GM12878 (cell line): Measurements from ENCODE around the gene DMPK. TPM values are rescaled to one million over a fixed set of nuclear protein-coding genes. Genes with fewer than 3 reads are reported as not detected.

Source experiments
- ETV6 ChIP-seq, 2 experiments: fragments of 450-650 bp in 1 of 2; IDR thresholded peaks in 1 of 2; conservative IDR thresholded peaks in 1 of 2; 2 replicates each; pipeline ENCODE4 v1.6.1; 2014; ENCODE audit warnings: antibody characterized with exemption in 1 of 2, borderline replicate concordance in 1 of 2, low read depth in 1 of 2, mild to moderate bottlenecking in 1 of 2, moderate library complexity in 1 of 2
- FOXK2 ChIP-seq: fragments of 450-650 bp; IDR thresholded peaks from 2 replicates; pipeline ENCODE4 v1.6.1; 2017; ENCODE audit warnings: mild to moderate bottlenecking, moderate library complexity
- GATAD2B ChIP-seq: fragments of 450-650 bp; conservative IDR thresholded peaks from 2 replicates; pipeline ENCODE4 v1.6.1; 2017; ENCODE audit warnings: low read depth, mild to moderate bottlenecking, moderate library complexity
- HCFC1 ChIP-seq: fragments of 150-350 bp; IDR thresholded peaks from 2 replicates; pipeline ENCODE4 v1.6.1; 2014; ENCODE audit warnings: low read length
- HDGF ChIP-seq: fragments of 450-650 bp; IDR thresholded peaks from 2 replicates; pipeline ENCODE4 v1.6.1; 2016; ENCODE audit warnings: antibody characterized with exemption
- IKZF2 ChIP-seq, 2 experiments: fragments of 450-650 bp; IDR thresholded peaks; 2 replicates each; pipeline ENCODE4 v1.6.1; 2017; ENCODE audit warnings: mild to moderate bottlenecking in 2 of 2, moderate library complexity in 2 of 2
- NR2F1 ChIP-seq: fragments of 450-650 bp; conservative IDR thresholded peaks from 2 replicates; pipeline ENCODE4 v1.6.1; 2017; ENCODE audit warnings: mild to moderate bottlenecking
- POLR2AphosphoS5 ChIP-seq: IDR thresholded peaks from 2 replicates; pipeline ENCODE4 v1.6.1; 2011; ENCODE audit warnings: mild to moderate bottlenecking, low read length, inconsistent platforms
- POU2F2 ChIP-seq: IDR thresholded peaks from 3 replicates; pipeline ENCODE4 v1.6.1; 2011; ENCODE audit warnings: low read depth, mild to moderate bottlenecking, low read length, borderline replicate concordance
- RAD21 ChIP-seq: IDR thresholded peaks from 2 replicates; pipeline ENCODE4 v1.6.1; 2011; ENCODE audit warnings: mild to moderate bottlenecking, low read depth, low read length, moderate library complexity; ENCODE audit not compliant: insufficient read depth
- RB1 ChIP-seq: fragments of 450-650 bp; formaldehyde crosslinking; IDR thresholded peaks from 2 replicates; pipeline ENCODE4 v1.6.1; 2017; ENCODE audit warnings: mild to moderate bottlenecking, borderline replicate concordance
- SIN3A ChIP-seq: IDR thresholded peaks from 2 replicates; pipeline ENCODE4 v1.6.1; 2012; ENCODE audit warnings: low read depth, low read length, improper control_type of control experiment
- SP1 ChIP-seq: IDR thresholded peaks from one replicate; pipeline ENCODE4 v1.6.1; 2011; ENCODE audit warnings: low read depth, low read length
- TCF12 ChIP-seq: IDR thresholded peaks from 2 replicates; pipeline ENCODE4 v1.6.1; 2011; ENCODE audit warnings: low read depth, mild to moderate bottlenecking, low read length
- polyA plus RNA-seq, 11 experiments: library from polyadenylated mRNA; depleted of rRNA in 4 of 11; unstranded in 6 of 11; stranded (reverse) in 5 of 11; fragments of >200 nt; fragmentation: Nextera tagmentation in 4 of 11; fragmentation: Illumina TruSeq in 1 of 11; extraction: Ambion mirVana in 4 of 11; extraction: Trizol in 1 of 11; gene quantifications; 1 replicate in 1 of 11; 2 replicates in 10 of 11; pipeline versions ENCODE4 v1.2.1 to v1.2.3, GENCODE V29; 2011 to 2016; ENCODE audit warnings: inconsistent platforms in 2 of 11, missing spikeins in 2 of 11, low read depth in 1 of 11
- total RNA-seq, 4 experiments: library from RNA; depleted of rRNA in 3 of 4; stranded (reverse); fragments of >200 nt in 3 of 4; fragmentation: Illumina TruSeq in 1 of 4; extraction: Trizol in 1 of 4; gene quantifications; 2 replicates each; pipeline versions ENCODE4 v1.2.1 to v1.2.3, GENCODE V29; 2013 to 2021
- TF ChIP-seq, protein P1 (sequence below): fragments of 450-650 bp; IDR thresholded peaks from 2 replicates; pipeline ENCODE4 v1.6.1; 2016; ENCODE audit warnings: mild to moderate bottlenecking
- TF ChIP-seq, protein P2 (sequence below): fragments of 450-650 bp; IDR thresholded peaks from 2 replicates; pipeline ENCODE4 v1.6.1; 2016; ENCODE audit warnings: mild to moderate bottlenecking
- TF ChIP-seq, protein P3 (sequence below): IDR thresholded peaks from 2 replicates; pipeline ENCODE4 v1.6.1; 2012; ENCODE audit warnings: low read depth, low read length, improper control_type of control experiment
- TF ChIP-seq, protein P4 (sequence below): fragments of 450-650 bp; IDR thresholded peaks from 2 replicates; pipeline ENCODE4 v1.6.1; 2014; ENCODE audit warnings: mild to moderate bottlenecking
- TF ChIP-seq, protein P5 (sequence below), 3 experiments: IDR thresholded peaks in 2 of 3; conservative IDR thresholded peaks in 1 of 3; 2 replicates each; pipeline ENCODE4 v1.5.1; 2011; ENCODE audit warnings: low read depth in 3 of 3, low read length in 3 of 3, mild to moderate bottlenecking in 3 of 3, control low read depth in 2 of 3, moderate library complexity in 2 of 3, inconsistent platforms in 1 of 3, mixed read lengths in 1 of 3; ENCODE audit not compliant: control insufficient read depth in 2 of 3, insufficient read depth in 1 of 3; ENCODE audit errors: extremely low read depth in 1 of 3
- TF ChIP-seq, protein P6 (sequence below): IDR thresholded peaks from 2 replicates; pipeline ENCODE4 v1.6.1; 2011; ENCODE audit warnings: mild to moderate bottlenecking, low read depth, low read length, moderate library complexity; ENCODE audit not compliant: insufficient replicate concordance

The DMPK gene
- total and polyA plus RNA-seq, 10 of the 15 experiments (the other 5 are each of a cell fraction or from before 2014, with no cell fraction given), result 0.60 to 33.6 (median 5.2) TPM

DNA sequence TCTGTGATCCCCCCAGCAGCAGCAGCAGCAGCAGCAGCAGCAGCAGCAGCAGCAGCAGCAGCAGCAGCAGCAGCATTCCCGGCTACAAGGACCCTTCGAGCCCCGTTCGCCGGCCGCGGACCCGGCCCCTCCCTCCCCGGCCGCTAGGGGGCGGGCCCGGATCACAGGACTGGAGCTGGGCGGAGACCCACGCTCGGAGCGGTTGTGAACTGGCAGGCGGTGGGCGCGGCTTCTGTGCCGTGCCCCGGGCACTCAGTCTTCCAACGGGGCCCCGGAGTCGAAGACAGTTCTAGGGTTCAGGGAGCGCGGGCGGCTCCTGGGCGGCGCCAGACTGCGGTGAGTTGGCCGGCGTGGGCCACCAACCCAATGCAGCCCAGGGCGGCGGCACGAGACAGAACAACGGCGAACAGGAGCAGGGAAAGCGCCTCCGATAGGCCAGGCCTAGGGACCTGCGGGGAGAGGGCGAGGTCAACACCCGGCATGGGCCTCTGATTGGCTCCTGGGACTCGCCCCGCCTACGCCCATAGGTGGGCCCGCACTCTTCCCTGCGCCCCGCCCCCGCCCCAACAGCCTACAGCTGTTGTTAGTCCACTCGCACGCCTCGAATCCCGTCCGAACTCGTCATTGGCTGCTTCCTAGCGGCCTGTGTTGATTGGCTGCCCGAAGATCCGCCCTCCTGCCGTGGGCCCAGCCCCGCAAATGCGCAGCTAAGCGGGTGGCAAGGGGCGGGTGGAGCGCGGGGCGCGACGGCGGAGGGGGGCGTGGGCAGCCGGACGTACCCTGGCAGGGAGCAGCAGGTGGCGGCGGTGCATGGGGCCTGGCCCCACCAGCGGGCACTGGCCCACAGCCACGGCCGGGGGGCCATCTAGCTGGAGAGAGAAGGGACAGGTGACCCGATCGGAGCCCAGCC, 11.8 kb downstream of the DMPK start (continued):
- TF ChIP-seq ETV6 (conservative IDR thresholded peaks at IDR 0.05 in 1 of 2, IDR thresholded peaks at IDR 0.05 in 1 of 2; ENCODE audit: borderline replicate concordance in 1 of 2, low read depth in 1 of 2) (no peak), RAD21 (peak; percentile 74), IKZF2 (IDR thresholded peaks at IDR 0.05) (0 out of 4 replicates have a peak, but pooled peaks of 1 of the 2 experiments have one; percentile 0), TCF12 (peak; percentile 70; the same call in 1 of the 2 replicates), FOXK2 (peak; percentile 61; the same call in 1 of the 2 replicates), POLR2AphosphoS5 (0 out of 2 replicates have a peak, but pooled peaks have one; percentile 39), SP1 (peak; percentile 83), GATAD2B (peak; percentile 27), POU2F2 (no peak), RB1 (no peak), NR2F1 (peak; percentile 75), HDGF (peak; percentile 74; the same call in 1 of the 2 replicates), HCFC1 (no peak), SIN3A (0 out of 2 replicates have a peak, but pooled peaks have one; percentile 28)
- TF ChIP-seq, protein P1, sequence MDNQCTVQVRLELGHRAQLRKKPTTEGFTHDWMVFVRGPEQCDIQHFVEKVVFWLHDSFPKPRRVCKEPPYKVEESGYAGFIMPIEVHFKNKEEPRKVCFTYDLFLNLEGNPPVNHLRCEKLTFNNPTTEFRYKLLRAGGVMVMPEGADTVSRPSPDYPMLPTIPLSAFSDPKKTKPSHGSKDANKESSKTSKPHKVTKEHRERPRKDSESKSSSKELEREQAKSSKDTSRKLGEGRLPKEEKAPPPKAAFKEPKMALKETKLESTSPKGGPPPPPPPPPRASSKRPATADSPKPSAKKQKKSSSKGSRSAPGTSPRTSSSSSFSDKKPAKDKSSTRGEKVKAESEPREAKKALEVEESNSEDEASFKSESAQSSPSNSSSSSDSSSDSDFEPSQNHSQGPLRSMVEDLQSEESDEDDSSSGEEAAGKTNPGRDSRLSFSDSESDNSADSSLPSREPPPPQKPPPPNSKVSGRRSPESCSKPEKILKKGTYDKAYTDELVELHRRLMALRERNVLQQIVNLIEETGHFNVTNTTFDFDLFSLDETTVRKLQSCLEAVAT, result no peak
- TF ChIP-seq, protein P2, sequence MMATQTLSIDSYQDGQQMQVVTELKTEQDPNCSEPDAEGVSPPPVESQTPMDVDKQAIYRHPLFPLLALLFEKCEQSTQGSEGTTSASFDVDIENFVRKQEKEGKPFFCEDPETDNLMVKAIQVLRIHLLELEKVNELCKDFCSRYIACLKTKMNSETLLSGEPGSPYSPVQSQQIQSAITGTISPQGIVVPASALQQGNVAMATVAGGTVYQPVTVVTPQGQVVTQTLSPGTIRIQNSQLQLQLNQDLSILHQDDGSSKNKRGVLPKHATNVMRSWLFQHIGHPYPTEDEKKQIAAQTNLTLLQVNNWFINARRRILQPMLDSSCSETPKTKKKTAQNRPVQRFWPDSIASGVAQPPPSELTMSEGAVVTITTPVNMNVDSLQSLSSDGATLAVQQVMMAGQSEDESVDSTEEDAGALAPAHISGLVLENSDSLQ, result peak; percentile 89
- TF ChIP-seq, protein P3, sequence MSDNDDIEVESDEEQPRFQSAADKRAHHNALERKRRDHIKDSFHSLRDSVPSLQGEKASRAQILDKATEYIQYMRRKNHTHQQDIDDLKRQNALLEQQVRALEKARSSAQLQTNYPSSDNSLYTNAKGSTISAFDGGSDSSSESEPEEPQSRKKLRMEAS, result peak; percentile 17; the same call in 1 of the 2 replicates
- TF ChIP-seq, protein P4, sequence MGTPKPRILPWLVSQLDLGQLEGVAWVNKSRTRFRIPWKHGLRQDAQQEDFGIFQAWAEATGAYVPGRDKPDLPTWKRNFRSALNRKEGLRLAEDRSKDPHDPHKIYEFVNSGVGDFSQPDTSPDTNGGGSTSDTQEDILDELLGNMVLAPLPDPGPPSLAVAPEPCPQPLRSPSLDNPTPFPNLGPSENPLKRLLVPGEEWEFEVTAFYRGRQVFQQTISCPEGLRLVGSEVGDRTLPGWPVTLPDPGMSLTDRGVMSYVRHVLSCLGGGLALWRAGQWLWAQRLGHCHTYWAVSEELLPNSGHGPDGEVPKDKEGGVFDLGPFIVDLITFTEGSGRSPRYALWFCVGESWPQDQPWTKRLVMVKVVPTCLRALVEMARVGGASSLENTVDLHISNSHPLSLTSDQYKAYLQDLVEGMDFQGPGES, result no peak
- TF ChIP-seq, protein P5, sequence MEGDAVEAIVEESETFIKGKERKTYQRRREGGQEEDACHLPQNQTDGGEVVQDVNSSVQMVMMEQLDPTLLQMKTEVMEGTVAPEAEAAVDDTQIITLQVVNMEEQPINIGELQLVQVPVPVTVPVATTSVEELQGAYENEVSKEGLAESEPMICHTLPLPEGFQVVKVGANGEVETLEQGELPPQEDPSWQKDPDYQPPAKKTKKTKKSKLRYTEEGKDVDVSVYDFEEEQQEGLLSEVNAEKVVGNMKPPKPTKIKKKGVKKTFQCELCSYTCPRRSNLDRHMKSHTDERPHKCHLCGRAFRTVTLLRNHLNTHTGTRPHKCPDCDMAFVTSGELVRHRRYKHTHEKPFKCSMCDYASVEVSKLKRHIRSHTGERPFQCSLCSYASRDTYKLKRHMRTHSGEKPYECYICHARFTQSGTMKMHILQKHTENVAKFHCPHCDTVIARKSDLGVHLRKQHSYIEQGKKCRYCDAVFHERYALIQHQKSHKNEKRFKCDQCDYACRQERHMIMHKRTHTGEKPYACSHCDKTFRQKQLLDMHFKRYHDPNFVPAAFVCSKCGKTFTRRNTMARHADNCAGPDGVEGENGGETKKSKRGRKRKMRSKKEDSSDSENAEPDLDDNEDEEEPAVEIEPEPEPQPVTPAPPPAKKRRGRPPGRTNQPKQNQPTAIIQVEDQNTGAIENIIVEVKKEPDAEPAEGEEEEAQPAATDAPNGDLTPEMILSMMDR (IDR thresholded peaks at IDR 0.05 in 2 of 3, conservative IDR thresholded peaks at IDR 0.05 in 1 of 3; ENCODE audit: control insufficient read depth in 2 of 3, extremely low read depth in 1 of 3, insufficient read depth in 1 of 3, low read depth in 3 of 3, low read length in 3 of 3), result peak; percentile 86 to 95 (median 94)
- TF ChIP-seq, protein P6, sequence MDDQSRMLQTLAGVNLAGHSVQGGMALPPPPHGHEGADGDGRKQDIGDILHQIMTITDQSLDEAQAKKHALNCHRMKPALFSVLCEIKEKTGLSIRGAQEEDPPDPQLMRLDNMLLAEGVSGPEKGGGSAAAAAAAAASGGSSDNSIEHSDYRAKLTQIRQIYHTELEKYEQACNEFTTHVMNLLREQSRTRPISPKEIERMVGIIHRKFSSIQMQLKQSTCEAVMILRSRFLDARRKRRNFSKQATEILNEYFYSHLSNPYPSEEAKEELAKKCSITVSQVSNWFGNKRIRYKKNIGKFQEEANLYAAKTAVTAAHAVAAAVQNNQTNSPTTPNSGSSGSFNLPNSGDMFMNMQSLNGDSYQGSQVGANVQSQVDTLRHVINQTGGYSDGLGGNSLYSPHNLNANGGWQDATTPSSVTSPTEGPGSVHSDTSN, result peak; percentile 84
